GM23338 (cell line): ENCODE measurements around the gene GGN.

Source experiments
- CREB1 ChIP-seq: fragments of 250-450 bp; sonication (Bioruptor Pico); IDR thresholded peaks from 2 replicates; pipeline ENCODE4 v1.5.0; 2020; ENCODE audit warnings: low read depth, mild to moderate bottlenecking, moderate library complexity
- CTCF ChIP-seq, 2 experiments: fragments of 200-600 bp in 1 of 2; sonication (generic) in 1 of 2; conservative IDR thresholded peaks; 2 replicates each; pipeline versions ENCODE4 v1.5.1 to v1.6.1; 2016 to 2017; ENCODE audit warnings: antibody characterized with exemption in 2 of 2, low read depth in 2 of 2, mild to moderate bottlenecking in 2 of 2, moderate library complexity in 1 of 2
- ETS1 ChIP-seq: IDR thresholded peaks from 2 replicates; pipeline ENCODE4 v1.6.1; 2016; ENCODE audit warnings: antibody characterized with exemption
- EZH2 ChIP-seq: fragments of 200-600 bp; sonication (generic); IDR thresholded peaks from one replicate; pipeline ENCODE4 v1.8.0; 2017; ENCODE audit warnings: antibody characterized with exemption, mild to moderate bottlenecking, low read depth; ENCODE audit not compliant: unreplicated experiment
- EZH2phosphoT487 ChIP-seq: fragments of 200-600 bp; sonication (generic); IDR thresholded peaks from one replicate; pipeline ENCODE4 v1.8.1; 2018; ENCODE audit warnings: antibody characterized with exemption; ENCODE audit not compliant: unreplicated experiment
- JUNB ChIP-seq: IDR thresholded peaks from one replicate; pipeline ENCODE4 v1.6.1; 2016; ENCODE audit warnings: antibody characterized with exemption; ENCODE audit not compliant: unreplicated experiment
- NANOG ChIP-seq: IDR thresholded peaks from 2 replicates; pipeline ENCODE4 v1.6.1; 2016; ENCODE audit warnings: antibody characterized with exemption, borderline replicate concordance
- POLR2AphosphoS5 ChIP-seq: IDR thresholded peaks from 2 replicates; pipeline ENCODE4 v1.6.1; 2016; ENCODE audit warnings: antibody characterized with exemption, low read depth
- REST ChIP-seq: IDR thresholded peaks from one replicate; pipeline ENCODE4 v1.6.1; 2018; ENCODE audit warnings: antibody characterized with exemption; ENCODE audit not compliant: unreplicated experiment
- STAT1 ChIP-seq: IDR thresholded peaks from one replicate; pipeline ENCODE4 v1.6.1; 2016; ENCODE audit warnings: antibody characterized with exemption; ENCODE audit not compliant: unreplicated experiment
- ZNF331 ChIP-seq: fragments of 250-450 bp; sonication (Bioruptor Pico); IDR thresholded peaks from 2 replicates; pipeline ENCODE4 v1.5.0; 2020; ENCODE audit warnings: low read depth, mild to moderate bottlenecking, moderate library complexity
- ZNF462 ChIP-seq: fragments of 250-450 bp; sonication (Bioruptor Pico); IDR thresholded peaks from 2 replicates; pipeline ENCODE4 v1.5.0; 2020; ENCODE audit warnings: mild to moderate bottlenecking, moderate library complexity

- TF ChIP-seq POLR2AphosphoS5 (no peak), CTCF (conservative IDR thresholded peaks at IDR 0.05; ENCODE audit: low read depth in 2 of 2) (0 out of 4 replicates have a peak, but pooled peaks of 1 of the 2 experiments have one; percentile 1), REST (no peak), EZH2 (no peak), NANOG (no peak), EZH2phosphoT487 (no peak), STAT1 (no peak), CREB1 (CRISPR knock-in tag) (no peak), ZNF331 (CRISPR knock-in tag) (no peak), ETS1 (no peak), JUNB (no peak), ZNF462 (CRISPR knock-in tag) (no peak)
These were observed 38.1 kb upstream of the GGN start, which contains the start of gene RASGRP4 for GRCh38 chr19:38425810-38426466.
